Middle frontal gyrus (tissue), 1 donor: ENCODE results near the gene CNOT1.
"Not testable (repeated sequence)": the region's sequence is repeated elsewhere in the genome, so short reads cannot be mapped to it uniquely, and the experiment has no call there.

Experiments used
- DNase-seq: peaks from one replicate; pipeline ENCODE4 v3.0.0-alpha.2; 2015; ENCODE audit warnings: low spot score; ENCODE audit errors: extremely low spot score

CNOT1 gene

GRCh38 chr16:58503863-58504688 is 125.5 kb downstream of the CNOT1 start:
- DNase-seq = no peak

- no peak for DNase-seq
Measured at GRCh38 chr16:58503166-58503862, 126.3 kb downstream of the CNOT1 start.

DNA sequence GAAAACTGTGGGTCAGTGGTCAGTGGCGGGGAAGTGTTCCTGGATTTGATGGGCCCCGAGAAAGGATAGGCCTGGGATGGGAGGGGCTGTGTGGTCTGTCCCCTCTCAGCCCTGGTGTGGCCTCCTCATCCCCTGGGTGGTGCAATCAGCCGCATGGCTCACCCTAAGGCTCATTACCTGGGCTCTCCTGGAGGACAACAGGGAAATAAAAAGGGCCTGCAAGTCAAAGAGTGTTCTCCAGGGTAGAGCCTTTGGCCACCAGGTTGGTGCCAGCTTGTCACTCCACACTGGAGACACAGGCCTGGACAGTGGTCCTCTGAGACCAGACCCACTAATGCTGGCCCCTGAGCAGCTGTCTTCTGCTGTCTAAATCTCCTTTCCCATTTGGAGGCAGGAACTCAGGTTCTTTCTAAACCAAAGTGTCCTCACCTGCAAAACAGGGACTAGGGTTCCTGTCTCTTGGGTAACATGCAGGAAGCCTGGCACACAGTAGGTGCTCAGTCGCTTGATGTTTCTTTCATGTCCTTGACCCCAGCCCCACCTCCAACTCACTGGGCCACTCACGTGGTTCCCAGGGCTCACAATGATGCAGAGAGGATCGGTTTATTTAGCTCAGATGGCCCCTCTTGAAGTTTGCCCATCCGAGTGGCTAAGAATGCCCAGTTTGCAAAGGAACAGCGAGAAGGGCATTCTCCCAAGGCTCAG is 127.3 kb downstream of the CNOT1 start:
- no peak for DNase-seq

DNA sequence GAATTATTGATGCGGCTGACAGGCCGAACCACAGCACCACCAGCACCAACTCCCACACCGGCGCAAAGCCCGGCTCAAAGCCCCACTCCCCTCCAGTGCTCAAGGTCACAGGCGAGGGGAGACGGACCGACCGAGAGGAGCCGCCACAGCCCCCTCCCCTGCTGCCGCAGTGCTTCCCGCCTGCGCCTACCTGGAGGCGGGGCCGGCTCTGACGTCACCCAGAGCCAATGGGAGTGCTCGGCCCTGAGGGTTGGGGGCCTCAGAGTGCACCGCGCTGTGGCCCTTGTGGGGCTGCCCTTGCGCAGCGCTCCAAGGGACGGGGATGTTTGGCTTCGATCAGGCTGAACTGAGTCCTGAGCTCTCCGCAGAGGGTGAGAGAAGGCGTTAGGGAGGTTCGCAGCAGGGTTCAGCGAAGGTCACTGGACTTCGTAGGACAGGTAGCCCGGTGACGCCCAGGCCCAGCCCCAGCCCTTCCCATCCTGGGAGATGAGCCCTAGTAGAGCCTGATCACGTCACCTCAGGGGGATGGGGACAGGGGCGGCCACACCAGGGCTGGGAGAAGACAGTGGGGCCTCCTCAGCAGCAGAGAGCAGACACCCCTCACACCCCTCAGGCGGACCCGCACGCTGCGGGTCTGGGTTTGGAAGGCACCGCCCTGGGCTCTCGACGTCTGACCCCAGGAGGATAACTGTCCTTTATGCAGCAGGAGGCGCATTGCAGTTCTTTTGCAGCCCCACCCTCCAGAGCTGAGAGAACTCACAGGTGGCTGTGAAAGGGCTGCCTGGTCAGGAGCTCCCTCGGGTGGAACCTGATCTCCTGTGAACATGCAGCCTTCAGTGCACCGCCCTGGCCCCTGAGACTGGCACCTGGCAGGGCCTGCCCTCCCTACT is 128.1 kb downstream of the CNOT1 start:
- DNase-seq = no peak

DNA sequence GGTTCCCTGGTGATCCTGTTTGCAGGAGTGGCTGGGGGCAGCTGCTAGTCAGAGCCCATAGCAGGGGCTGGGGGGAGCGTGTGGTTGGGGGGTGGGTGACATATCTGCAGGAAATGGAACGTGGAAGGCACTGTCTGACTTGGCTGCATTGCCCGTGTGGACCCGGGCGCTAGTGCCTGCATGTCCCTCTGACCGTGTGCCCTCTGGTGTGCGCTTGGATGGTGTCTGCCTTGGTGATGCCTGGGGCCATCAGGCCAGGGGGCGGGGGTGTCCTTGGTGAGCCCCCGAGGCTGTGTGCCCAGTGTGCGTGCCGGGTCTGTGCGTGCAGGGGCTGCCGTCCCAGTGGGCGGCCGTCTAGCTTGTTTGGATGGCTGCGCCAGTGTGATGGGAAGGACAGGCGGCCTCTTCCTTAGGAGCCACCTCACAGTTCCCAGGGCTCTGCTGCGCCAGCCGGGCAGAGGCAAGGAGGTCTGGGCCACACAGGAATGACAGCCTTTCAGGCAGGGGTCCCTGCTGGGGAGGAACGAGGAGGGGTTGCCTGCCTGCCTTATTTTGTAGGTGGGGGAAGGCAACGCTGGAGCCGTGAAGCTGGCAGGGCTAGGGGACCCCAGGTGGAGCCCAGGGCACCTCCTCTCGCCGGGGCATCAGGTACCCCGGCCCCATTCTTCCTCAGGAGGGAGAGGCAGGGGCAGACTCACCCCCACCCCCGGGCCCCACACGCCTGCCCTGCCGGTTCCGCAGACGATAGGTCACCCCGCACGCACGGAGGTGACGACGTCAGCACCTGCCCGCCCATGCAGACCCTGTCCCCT is 129.0 kb downstream of the CNOT1 start:
- no peak for DNase-seq

- DNase-seq = peak; percentile 91
Measured at GRCh38 chr16:58499615-58500351, 129.8 kb downstream of the CNOT1 start, which contains the start of gene NDRG4. Gene NDRG4, plus strand, starts transcription at chr16:58500143. Its CDS starts 106 bp downstream, at chr16:58500249.

DNA sequence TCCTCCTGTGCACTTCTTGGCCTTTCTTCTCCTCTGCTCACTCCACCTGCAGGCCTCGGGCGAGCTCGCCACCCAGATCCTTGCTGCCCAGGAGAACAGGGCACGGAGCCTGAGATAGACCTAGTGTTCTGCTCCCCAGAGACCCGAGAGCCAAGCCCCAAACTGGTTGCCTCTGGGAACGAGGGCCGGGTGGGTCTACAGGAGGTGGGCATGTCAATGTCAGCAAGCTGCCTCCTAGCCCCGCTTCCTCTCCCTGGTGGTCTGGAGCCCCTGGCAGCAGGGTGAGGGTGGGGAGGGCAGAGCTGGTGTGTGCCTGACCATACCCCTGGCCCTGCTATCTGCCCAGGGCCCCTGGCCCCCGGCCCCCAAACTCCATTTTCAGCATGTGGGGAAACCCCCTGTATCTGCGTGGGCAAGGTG is 130.5 kb downstream of the CNOT1 start:
- no peak for DNase-seq

DNA sequence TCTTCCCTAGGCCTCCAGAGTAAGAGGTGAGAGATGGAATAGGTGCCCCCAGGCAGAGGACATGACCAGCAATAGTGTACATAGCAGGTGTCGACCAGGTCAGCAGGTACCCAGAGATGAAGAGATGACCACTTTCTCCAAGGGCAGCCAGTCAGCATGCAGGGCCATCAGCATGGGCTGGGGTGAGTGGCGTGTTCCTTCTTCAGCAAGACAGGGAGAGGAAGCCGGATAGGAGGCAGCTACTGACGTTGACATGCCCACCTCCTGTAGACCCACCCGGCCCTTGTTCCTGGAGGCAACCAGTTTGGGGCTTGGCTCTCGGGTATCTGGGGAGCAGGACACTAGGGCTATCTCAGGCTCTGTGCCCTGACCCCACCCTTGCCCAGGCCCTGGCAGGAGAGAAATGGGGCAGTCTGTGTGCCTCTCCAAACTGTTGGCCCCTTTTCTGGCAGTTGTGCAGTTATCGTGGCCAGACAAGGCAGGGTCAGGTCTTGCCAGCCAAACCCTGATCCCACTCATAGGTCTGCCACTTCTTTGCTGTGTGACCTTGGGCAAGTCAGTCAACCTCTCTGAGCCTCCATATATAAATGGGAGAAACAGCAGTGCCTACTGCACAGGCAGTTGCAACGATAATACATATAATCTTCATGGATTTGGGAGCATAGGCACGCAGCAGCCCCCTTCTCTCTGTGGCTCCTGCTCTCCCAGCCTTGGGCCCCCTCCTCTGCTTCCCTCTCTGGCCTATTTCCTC is 131.1 kb downstream of the CNOT1 start:
- no peak for DNase-seq

GRCh38 chr16:58497935-58498334 is 131.7 kb downstream of the CNOT1 start:
- no peak for DNase-seq

- no peak for DNase-seq
Measured at GRCh38 chr16:58497468-58497867, 132.2 kb downstream of the CNOT1 start.

GRCh38 chr16:58495521-58496331 is 133.9 kb downstream of the CNOT1 start:
- peak; percentile 23 for DNase-seq

GRCh38 chr16:58494981-58495520 is 134.6 kb downstream of the CNOT1 start:
- peak; percentile 86 for DNase-seq

GRCh38 chr16:58493756-58494431 is 135.7 kb downstream of the CNOT1 start:
- DNase-seq = no peak

DNA sequence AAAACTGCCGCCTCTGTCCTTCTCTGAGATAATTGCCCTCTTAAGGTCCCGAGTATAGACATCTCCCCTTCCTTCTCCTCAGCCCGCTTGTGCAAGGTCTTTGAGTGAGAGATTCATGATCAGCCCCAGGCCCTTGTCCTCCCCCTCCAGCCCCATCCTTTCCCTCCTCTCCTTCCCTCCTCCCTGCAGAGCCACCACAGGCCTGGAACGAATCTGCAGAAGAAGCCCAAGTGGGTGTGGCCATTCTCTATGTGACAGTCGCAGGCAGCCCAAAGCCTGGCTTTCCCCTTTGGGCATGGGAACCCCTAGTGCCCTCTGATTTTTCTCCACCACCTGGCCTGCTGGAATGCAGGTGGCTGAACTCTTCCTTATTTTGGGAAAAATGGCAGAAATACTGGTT is 136.9 kb downstream of the CNOT1 start:
- no peak for DNase-seq

DNA sequence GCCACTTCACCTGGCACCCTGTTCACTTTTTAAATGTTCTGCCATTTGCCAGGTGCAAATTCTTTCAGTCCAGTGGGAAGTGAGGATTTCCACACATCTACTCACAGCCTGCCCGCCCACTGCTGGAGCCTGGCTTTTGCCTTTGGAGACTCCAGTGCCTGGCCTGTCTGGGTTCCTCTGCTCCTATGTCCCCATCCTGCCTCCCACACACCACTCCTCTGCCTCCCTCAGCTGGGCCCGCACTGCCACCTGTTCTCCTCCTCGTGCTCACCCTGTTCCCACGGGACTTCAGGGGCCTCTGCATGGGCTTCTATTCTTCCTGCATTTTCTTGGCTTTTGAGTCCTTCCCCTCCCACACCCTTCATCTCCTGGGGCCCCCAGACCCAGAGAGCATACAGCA is 137.6 kb downstream of the CNOT1 start:
- no peak for DNase-seq

DNA sequence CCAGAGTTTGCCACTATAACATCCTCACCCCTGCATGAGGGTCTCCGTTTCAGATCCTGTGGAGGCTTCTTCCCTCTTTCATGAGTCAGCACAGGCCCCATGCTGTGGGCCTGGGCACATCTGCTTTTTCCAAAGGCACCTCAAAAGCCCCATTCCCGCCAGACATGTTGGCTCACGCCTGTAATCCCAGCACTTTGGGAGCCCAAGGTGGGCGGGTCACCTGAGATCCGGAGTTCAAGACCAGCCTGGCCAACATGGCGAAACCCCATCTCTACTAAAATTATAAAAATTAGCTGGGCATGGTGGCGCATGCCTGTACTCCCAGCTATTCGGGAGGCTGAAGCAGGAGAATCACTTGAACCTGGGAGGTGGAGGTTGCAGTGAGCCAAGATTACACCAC is 139.1 kb downstream of the CNOT1 start:
- DNase-seq = not testable (repeated sequence)

DNA sequence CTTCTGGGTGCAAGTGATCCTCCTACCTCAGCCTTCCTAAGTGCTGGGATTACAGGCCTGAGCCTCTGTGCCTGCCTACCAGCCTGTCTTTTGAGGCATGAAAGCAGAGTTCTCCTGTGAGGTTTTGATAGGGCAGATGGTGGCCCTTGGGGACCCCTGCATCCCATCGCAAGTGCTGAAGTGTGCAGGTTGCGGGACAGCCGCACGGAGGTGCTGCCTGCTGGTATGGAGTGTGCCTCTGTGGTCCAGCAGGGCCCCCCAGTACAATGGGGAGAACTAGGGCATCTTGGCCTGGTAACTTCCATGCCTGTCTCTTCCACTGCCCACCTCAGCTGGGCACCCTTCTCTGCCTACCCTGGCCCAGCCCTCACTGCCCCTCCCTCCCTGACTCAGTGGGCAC is 139.6 kb downstream of the CNOT1 start:
- DNase-seq = no peak
